Umbilical cord (tissue), 2 donors: ENCODE data around the gene SLC39A11. TPM values are rescaled to one million over a fixed set of nuclear protein-coding genes. Genes with fewer than 3 reads are reported as not detected.
"Not testable (repeated sequence)": the region's sequence is repeated elsewhere in the genome, so short reads cannot be mapped to it uniquely, and the experiment has no call there.

Experiments
- DNase-seq: peaks from one replicate; pipeline ENCODE4 v3.0.0-alpha.2; 2015; ENCODE audit warnings: low spot score
- total RNA-seq: library from RNA; depleted of rRNA; stranded (reverse); fragments of >200 nt; gene quantifications from one replicate; pipeline ENCODE4 v1.2.3, GENCODE V29; 2014; ENCODE audit warnings: low replicate concordance; ENCODE audit not compliant: insufficient read depth

The SLC39A11 gene
- total RNA-seq, 1 donor from 2014 or later = 11.6 TPM

- no peak for DNase-seq
Measured at GRCh38 chr17:72922219-72922618, 170.3 kb downstream of the SLC39A11 start.

GRCh38 chr17:72921347-72922054 lies 171.0 kb downstream of the SLC39A11 start:
- no peak for DNase-seq

DNA sequence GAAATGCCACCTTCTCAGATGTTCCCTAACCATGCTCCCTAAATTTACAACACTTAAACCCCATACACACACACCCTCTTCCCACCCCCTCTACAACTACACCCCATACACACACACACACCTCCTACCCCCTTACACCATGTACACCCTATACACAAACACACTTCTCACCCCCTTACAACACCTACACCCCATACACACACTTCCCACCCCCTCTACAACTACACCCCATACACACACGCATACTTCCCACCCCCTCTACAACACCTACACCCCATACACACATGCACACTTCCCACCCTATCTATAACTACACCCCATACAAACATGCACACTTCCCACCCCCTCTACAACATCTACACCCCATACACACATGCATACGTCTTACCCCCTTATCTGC lies 172.0 kb downstream of the SLC39A11 start:
- no peak for DNase-seq

DNA sequence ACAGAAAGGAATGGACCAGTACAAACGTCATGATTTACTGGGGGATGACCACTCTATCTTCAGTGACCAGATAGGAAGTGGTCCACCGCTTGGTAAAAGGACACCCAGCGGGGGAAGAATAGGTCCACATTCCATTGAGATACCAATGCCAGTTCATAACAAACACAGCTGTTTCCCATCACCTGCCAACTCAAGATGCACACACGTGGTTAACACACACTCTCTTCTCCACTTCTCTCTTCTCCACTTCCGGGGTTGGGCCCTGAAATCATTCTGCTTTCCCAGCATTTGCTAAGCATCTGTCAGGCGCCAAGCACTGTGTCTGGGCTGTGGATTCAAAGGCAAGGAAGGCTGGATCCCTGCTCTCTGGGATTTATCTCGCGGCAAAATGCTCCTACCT lies 175.5 kb downstream of the SLC39A11 start:
- no peak for DNase-seq

GRCh38 chr17:72915625-72916081 lies 176.8 kb downstream of the SLC39A11 start:
- DNase-seq = no peak

DNA sequence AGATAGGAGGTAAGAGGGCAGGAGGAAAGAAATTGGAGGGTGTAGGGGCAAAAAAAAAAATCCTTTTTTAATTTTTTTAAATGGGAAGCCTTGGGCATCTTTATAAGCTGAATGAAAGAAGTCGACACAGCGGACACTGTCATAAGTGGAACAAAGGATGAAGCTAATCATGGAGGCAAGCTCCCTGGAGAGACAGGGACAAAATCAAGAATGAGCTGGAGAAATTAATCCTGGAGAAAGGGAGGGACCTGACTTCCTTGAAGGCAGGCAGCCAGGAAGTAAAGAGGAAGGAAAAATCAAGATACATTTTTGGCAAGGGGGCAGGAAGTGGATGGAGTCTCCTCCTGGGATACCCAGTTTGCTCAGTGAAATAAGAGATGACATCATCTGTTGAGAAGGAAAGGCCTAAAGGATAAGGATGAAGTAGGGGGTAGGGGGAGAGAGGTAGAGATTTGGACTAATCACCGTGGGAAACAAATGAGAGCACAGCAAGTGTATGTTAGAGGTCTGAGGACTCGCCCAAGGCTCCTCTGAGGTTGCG lies 179.3 kb downstream of the SLC39A11 start:
- DNase-seq = no peak

DNA sequence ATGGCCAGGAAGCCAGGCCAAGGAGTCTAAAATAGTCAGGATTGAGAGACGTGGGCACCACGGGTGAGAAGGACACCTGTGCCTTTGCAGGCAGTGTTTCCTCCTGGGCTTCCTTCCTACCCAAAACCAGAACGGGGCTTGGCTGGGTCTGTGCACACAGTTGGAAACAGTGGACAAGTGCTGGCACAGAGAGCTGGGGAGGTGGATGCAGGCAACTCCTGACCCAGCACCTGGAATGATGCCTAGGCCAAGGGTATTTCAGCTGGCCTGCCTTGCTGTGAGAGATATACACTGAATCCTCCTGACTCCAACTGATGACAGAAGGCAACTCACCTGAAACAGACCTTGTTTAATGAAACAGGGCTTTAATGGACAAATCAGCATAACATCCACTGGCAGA lies 186.2 kb downstream of the SLC39A11 start:
- no peak for DNase-seq

DNA sequence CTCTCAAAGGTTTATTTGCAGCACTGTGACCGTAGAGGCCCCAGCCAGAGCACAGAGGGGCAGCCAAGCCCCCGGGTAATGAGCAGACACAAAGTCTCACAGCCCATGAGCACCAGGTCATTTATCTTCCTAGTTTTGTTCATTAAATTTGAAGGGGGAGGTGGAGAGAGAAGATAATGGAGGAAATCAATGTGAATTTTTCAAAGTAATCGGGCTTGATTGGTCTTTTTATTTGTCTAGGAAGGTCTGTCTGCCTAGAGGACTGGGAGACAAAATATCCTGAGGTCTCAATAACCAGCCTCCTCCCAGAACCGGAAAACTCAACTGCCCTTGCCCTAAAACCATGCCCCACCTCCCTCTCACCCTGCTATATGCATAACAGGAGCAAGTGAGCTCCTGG lies 189.0 kb downstream of the SLC39A11 start:
- no peak for DNase-seq

GRCh38 chr17:72901657-72902056 lies 190.8 kb downstream of the SLC39A11 start:
- DNase-seq = no peak

DNA sequence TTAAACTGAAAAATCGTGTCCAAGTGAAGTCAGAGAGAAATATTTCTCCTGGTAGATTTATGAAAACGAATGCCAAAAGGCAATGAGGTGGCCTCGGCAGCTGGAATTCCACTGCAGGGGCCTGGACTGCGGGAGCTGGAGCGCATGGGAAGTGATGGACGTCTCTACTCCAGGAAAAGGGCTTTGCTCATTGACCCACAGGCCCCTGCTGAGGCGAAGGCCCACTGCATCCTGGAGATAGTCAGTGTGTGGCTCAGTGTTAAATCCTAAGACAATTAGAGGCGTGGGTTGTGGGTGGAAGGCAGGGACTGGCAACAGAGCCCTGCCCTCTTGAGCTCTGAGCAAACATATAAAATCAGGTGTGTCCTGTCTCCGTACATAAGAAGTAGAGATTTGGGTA lies 191.4 kb downstream of the SLC39A11 start:
- no peak for DNase-seq

GRCh38 chr17:72900654-72900971 lies 191.9 kb downstream of the SLC39A11 start:
- DNase-seq = no peak

DNA sequence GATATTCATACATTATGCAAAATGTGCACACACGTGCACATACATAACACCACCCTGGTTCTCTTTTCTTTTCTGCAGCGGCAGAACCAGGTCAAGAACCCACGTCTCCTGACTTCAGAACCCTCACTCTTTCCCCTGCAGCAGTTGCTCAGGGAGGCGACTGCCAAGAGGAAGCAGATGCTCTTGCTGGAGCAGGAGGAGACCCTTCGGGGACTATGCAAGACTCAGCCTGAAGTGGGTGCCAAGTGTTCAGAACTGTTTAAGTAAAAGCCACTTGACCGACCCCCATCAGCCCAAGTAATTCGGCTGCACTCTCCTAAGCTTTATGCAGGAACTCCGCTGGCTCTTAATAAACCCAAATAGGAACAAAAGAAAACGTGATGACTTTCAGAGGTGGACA lies 193.8 kb downstream of the SLC39A11 start:
- DNase-seq = no peak

DNA sequence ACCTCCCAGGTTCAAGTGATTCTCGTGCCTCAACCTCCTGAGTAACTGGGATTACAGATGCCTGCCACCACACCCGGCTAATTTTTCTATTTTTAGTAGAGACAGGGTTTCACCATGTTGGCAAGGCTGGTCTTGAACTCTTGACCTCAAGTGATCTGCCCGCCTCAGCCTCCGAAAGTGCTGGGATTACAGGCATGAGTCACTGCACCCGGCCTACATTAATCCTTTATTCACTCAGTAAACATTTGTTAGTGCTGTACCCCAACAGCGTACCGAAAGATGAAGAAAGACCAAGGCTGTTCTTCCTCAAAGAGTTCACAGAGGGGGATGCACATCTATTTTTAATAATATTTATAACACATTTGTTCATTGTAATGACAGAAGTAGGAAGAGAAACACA lies 196.2 kb downstream of the SLC39A11 start:
- not testable (repeated sequence) for DNase-seq

DNA sequence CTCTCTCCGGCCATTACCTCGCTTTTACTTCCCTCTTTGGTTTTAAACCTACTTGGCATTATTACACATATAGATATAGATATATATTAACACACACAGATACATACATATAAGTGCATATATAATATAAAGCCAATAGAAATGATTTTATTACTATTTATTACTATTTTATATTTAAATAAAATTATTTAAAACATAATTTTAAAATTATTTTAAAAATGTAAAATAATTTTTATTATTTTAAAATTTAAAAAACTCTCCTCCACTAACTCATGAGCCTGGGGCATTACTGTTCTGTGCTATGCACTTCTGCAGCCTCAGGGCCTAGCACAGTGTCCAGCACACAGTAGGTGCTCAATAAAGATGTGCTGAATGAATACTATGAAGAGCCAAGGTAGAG lies 200.9 kb downstream of the SLC39A11 start:
- no peak for DNase-seq

GRCh38 chr17:72890711-72891110 lies 201.8 kb downstream of the SLC39A11 start:
- no peak for DNase-seq

DNA sequence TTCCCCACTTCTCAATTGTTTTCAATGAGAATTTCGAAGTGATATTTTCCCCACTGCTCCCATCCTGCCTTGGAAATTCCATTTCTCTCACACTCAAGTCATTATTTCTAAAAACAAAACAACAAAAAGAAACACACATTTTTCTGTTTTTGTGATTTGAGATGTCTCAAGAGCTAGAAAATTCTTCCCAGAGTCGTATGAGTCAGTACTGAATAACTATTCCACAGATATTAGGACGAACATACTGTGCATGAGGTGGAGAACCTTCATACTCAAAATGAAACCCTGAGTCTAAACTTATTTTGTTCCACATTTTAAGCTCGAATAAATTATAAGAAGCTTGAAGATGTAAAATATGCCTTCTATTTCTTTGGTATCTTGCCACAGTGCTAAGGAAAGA lies 204.6 kb downstream of the SLC39A11 start:
- DNase-seq = no peak

- DNase-seq = no peak
Measured at GRCh38 chr17:72887322-72887721, 205.2 kb downstream of the SLC39A11 start.

- DNase-seq = no peak
Measured at GRCh38 chr17:72886622-72887021, 205.9 kb downstream of the SLC39A11 start.

DNA sequence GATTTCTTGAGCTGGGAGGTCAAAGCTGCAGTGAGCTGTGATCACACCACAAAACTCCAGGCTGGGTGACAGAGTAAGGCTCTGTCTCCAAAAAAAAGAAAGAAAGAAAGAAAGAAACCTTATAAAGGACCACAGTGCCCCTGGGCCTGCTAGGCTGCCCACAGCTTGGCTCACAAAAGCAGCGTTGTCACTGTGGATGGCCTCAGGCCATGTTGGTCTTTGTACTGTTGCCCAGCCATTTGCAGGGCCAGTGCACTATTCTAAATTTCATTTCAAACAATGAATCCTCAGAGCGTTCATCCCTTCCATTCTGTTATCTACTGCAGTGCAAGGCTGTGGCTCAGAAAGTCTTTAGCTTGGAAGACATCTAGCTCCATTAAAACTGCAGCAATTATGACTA lies 208.4 kb downstream of the SLC39A11 start:
- DNase-seq = no peak

GRCh38 chr17:72883351-72883750 lies 209.1 kb downstream of the SLC39A11 start:
- no peak for DNase-seq

- DNase-seq = no peak
Measured at GRCh38 chr17:72882426-72882825, 210.1 kb downstream of the SLC39A11 start.

DNA sequence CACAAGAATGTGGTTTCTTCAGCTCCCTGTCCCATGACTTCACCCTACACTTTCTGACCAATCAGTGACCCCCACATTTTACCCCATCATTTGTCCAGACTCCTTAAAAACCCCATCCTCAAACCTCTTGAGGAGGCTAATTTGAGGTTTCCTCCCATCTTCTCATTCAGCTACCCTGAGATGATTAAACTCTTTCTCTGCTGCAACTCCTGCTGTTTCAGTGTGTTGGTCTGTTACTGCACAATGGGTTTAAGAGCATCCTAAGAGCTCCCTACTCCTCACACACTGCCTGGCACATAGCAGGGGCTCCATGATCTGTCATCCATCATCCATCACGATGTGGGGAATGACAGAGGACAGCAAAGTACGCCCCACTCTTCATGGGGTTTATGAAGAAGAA lies 212.6 kb downstream of the SLC39A11 start:
- no peak for DNase-seq

DNA sequence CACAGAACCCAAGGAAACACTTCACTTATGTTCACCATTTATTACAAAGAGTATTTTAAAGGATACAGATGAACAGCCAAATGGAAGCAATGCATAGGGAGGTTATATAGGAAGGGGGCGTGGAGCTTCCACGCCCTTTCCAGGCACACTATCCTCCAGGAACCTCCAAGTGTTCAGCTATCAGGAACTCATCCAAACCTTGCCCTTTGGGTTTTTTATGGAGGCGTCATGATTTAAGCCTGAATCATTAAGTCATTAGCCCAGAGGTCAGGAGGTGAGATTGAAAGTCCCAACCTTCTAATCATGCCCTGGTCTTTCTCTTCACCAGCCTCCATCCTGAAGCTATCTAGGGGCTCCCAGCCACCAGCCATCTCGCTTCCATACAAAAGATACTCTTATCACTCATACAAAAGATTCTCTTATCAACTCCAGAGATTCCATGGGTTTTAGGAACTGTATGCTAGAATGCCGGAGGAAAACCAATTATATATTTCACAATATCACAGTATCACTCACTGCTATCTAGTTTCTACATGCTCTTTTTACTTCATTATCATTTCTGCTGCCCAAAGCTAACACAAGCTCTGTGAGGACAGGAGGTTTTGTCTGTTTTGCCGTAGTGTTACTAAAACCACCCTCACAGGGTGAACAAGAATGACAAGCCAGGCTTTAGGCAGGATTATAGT lies 213.4 kb downstream of the SLC39A11 start:
- DNase-seq = no peak
